ENCODE results near the gene ABCA1.

GRCh38 chr9:104775976-104776375 is 152.0 kb downstream of the ABCA1 start:
- TF ChIP-seq GFI1 (CRISPR knock-in tag; IDR thresholded peaks at IDR 0.05; ENCODE audit: borderline replicate concordance): no peak
- TF ChIP-seq EZH2 (conservative IDR thresholded peaks at IDR 0.05; ENCODE audit: low read depth, low read length): no peak
- TF ChIP-seq STAT6 (CRISPR knock-in tag; IDR thresholded peaks at IDR 0.05; ENCODE audit: borderline replicate concordance): no peak
- TF ChIP-seq ZNF609 (CRISPR knock-in tag; IDR thresholded peaks at IDR 0.05; ENCODE audit: borderline replicate concordance): no peak
- TF ChIP-seq BHLHE40 (IDR thresholded peaks at IDR 0.05; ENCODE audit: low read length): no peak
- TF ChIP-seq HMG20B (CRISPR knock-in tag; conservative IDR thresholded peaks at IDR 0.05): no peak
- no peak for TF ChIP-seq AKNA (CRISPR knock-in tag; IDR thresholded peaks at IDR 0.05; ENCODE audit: borderline replicate concordance)
